ENCODE data around the gene BNC2.
"Not testable (repeated sequence)": the region's sequence is repeated elsewhere in the genome, so short reads cannot be mapped to it uniquely, and the experiment has no call there.

BNC2 gene, protein sequence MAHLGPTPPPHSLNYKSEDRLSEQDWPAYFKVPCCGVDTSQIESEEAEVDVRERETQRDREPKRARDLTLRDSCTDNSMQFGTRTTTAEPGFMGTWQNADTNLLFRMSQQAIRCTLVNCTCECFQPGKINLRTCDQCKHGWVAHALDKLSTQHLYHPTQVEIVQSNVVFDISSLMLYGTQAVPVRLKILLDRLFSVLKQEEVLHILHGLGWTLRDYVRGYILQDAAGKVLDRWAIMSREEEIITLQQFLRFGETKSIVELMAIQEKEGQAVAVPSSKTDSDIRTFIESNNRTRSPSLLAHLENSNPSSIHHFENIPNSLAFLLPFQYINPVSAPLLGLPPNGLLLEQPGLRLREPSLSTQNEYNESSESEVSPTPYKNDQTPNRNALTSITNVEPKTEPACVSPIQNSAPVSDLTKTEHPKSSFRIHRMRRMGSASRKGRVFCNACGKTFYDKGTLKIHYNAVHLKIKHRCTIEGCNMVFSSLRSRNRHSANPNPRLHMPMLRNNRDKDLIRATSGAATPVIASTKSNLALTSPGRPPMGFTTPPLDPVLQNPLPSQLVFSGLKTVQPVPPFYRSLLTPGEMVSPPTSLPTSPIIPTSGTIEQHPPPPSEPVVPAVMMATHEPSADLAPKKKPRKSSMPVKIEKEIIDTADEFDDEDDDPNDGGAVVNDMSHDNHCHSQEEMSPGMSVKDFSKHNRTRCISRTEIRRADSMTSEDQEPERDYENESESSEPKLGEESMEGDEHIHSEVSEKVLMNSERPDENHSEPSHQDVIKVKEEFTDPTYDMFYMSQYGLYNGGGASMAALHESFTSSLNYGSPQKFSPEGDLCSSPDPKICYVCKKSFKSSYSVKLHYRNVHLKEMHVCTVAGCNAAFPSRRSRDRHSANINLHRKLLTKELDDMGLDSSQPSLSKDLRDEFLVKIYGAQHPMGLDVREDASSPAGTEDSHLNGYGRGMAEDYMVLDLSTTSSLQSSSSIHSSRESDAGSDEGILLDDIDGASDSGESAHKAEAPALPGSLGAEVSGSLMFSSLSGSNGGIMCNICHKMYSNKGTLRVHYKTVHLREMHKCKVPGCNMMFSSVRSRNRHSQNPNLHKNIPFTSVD

DNA sequence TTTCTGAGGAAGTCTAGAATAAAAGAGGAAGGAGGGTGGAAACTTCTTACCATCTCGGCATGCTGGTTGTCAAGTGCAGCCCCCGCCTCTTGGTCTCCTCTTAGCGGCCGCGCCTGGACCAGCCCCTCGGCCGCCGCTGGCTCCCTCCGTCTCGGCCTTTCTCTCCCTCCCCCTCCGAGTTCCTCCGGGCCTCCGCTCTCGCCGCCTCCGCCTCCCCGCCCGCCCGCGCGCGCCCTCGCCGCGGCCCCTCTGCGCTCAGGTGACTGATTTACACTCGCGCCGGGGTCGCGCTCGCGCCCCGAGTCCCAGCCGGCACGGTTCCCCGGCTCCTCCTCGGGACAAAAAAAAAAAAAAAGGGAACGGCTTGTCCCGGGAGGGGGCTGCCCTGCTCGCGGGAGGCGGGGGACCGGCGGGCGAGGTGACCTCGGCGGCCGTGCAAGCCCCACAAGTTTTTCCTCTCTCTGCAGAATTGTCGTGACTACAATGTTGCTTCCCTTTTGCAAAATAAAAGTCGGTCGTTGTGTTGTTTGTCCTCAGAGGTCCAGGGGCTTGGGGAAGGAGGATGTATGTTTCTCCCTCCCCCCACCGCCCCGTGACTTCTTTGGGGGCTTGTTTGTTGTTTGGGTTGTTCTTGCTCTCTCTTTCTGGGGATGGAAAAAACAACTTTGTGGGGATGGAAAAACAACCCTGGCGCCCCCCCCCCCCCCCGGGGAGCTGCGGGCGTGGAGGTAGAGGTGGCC lies at the start of gene BNC2:
Gene BNC2, minus strand, starts transcription at position 75 of the 740 bp plus-strand sequence. Its CDS starts 22 bp downstream, at position 53.
- DNase-seq: no peak

DNA sequence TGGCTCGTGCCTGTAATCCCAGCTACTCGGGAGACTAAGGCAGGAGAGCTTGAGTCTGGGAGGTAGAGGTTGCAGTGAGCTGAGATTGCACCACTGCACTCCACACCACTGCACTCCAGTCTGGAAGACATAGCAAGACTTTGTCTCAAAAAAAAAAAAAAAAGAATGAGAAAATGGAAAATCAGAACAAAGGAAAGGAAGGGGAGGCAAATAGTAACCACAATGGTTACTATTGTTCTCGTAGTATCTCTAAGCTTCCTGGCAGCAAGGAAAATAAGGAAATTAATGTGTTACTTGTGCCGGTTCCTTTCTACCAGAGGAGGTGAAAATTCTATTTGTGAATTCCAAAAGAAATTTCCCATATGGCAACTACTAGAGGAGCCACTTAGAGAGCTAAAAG lies 48.5 kb upstream of the BNC2 start:
- no peak for DNase-seq

DNA sequence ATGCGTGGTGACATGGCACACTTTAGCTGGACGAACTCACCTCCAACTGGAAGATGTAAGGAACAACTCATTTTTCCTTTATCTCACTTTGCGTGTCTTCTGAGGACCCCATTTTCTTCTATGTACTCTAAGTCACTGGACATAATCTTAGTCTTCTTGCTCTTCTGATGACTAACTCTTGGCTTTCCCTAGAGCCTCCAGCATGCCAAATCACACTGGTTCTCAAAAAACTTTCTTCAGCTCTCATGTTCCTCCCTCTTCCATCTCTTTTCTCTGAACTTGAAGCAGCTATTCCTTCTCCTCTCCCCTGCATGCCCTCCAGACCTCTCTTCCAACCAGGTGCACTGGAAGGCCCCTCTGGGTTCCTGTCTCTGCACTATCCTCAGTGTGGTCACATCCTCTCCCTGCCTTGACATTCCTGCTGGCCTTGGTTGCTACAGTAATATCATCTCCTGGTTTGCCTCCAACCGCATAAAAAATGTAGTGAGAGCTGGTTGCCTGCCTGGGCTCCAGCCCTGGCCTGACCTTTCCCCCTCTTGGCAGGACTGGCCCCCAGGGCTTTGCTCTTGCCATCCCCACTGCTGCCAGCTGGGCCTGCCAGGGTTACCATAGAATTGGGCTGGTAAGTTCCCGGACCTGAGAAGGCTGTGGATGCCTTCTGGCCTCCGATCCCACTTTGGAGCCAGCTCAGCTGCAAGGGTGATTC lies 44.8 kb upstream of the BNC2 start:
- no peak for DNase-seq

DNA sequence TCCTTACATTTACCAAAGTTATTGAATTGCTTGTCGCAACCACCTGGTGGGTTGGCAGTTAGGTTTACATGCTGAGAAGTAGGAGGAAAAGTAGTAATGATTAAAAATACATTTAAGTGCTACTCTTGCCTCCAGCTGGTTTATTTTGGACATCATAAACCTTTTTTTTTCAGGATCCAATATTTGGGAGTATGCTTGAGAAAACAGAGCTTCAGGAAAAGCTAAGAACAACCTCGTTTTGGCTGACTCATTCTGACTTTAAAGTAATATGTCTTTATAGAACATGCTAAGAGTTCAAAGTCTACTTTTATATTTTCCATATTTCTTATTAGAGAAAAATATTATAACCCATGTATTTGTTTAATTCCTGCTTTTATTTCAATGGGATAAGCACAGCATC lies 41.7 kb upstream of the BNC2 start:
- no peak for DNase-seq

DNA sequence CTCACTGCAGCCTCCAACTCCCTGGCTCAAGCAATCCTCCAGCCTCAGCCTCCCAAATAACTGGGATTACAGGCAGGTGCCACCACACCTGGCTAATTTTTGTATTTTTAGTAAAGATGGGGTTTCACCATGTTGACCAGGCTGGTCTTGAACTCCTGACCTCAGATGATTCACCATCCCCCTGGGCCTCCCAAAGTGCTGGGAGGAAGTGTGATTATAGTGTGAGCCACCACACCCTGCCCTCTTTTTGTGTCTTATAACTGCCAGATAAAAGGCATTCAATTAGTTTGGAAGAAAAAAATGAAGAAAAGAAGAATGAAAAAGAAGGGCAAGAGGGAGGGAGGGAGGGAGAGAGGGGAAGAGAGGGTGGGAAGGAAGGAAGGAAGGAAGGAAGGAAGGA lies 37.7 kb upstream of the BNC2 start:
- DNase-seq: not testable (repeated sequence)

DNA sequence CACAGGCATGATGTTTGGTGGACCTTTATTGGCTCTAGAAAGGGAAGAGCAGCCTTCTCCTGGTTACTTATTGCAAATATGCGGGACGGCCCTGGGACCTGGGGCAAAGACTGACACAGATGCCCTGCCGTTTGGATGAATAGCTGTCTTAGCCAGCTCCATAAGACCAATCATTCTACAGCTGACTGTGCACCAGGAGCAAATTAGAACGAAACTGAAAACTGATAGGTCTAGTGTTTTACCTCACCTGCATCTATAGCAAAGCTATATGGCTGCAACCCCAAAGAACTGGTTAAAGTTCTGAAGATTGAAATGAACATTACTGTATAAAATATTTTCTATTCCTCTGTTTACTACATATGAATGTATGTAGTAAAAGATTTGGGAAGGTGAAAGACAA lies 34.2 kb upstream of the BNC2 start:
- no peak for DNase-seq

DNA sequence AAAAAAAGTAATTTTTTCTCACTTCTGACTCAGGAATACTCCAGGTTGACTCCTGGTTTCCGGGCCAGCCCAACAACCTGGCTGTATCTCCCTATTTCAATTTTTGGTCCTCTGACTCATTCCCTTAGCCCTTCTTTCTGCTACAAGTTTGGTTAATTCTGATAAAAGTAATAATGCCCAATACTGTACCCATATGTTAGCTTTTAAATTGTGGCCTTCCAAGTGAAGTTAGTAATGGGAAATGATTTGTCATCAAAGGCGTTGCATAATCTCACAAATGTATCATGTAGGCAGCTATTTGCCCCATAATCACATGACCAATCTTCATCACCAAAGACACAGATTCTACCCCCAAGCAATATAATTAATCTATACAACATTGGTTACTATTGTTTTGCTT lies 31.1 kb upstream of the BNC2 start:
- no peak for DNase-seq

DNA sequence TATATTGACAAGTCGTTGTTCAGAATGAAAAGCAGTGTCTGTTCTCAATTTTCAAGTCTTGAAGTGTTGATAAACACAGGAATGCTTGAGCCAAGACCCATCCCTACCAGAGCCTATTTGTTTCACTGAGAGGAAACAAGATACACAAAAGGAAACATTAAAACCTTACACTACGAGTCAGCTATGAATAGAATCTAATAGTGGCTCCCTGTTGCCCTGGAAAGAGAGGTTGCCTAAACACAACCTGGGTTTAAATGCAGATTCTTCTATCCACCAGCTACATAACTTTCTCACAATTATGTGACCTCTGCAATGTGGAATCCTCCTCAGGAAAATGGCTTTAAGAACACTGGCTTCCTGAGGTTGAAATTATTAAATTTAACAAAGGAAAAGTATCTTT lies 29.1 kb upstream of the BNC2 start:
- DNase-seq: no peak

DNA sequence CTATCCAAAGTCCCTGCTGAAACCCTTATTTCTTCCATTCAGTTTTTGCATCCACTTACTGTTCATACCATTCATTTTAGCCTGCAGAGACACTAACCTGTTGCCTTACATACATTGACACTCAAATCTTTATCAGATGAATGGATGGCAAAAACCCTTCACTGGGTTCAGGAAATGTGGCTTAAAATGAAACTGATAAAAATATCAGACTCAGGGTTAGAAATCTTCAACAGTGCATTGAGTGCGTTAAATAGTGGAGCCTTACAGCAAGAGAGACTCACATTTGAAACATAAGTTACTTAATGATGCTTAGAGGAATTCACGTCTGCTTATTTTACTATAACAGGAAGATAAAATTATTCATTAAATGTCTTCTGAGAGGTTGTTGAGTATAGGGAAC lies 28.0 kb upstream of the BNC2 start:
- no peak for DNase-seq

DNA sequence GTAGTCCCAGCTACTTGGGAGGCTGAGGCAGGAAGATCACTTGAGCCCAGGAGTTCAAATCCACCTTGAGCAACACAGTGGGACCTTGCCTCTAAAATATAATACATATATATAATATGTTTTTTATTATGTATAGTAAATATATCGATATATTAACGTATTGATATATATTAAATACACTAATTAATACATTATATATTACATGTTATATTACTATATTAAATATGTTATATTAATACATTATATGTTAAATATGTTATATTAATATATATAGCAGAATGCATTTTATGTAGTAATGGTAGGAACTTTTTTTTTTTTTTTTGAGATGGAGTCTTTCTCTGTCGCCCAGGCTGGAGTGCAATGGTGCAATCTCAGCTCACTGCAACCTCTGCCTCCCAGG lies 18.1 kb upstream of the BNC2 start:
- no peak for DNase-seq

DNA sequence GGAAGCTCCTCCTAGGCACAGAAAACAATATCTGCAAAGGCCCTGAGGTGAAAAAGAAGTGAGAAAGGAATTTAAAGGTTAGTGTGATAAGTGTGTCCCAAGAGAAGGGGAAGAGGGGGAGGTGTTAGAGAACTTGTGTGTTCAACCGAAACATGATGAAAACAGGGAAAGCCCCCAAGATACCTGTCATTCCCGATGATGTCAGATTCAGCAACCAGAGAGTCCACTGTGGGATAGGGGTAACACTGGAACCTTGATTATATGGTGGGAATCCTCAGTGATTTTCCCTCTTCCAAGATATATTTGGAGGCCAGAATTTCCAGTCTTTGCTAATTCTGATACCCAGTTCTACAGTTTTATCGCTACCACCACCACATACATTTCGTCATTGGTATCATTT lies 15.5 kb upstream of the BNC2 start:
- DNase-seq: no peak

DNA sequence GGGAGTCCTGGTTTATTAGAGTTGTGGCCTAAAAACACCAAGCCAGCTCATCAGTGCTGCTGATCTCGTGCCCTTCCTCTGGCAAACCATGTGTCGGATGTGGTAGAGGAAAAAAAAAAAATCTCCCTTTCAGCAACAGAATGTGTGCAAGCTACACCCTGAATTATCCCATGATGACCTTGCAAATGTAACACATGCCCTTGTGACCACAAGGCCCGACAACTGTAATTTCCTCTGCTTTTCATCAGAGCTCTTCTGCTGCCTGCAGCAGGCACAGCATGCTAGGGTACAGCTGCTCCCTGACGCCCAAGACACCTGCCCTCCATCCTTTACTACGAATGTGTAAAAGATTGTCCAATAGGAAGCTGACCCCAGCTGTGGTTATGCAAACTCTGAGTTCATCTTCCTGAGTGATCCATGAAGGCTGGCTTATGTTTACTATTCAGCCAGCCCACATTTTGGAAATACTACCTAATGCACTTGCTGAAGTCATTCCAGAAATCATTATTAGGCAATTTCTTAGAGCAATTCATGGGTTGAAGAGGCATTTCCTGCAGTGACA lies 14.6 kb upstream of the BNC2 start:
- DNase-seq: no peak

DNA sequence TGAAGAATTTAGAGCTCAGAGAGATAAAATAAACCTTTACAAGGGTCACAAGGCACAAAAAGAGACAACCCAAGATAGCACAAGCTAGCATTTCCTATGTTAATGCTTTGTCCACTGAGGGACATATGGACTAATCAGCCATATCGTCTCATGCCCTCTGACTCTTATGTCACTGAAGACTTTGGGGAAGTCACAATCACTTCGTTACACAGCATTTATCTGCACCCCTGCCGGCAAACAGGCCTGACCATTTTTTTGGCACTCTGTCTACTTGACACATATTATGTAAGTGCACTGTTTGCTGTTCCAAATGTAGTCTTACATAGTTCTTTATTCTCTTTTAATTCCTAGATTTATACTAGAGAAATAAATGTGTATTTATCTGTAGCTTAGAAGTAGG lies 13.9 kb upstream of the BNC2 start:
- no peak for DNase-seq

DNA sequence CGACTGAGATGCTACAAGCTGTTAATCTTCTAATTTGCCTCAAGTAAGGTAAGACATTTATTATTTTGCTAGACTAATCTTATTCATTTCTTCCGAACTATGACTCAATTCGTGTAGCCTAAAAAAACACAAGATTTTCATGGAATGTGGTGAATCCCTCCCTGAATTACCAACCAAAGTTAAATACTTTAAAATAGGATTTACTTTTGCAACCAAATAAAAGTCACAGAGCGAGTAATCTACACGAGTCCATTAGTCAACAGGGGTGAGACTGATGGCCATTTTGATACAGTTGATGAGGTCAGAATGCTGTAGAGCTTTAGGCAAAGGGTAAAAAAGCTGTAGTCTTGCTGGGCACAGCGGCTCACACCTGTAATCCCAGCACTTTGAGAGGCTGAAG lies 13.1 kb upstream of the BNC2 start:
- no peak for DNase-seq

DNA sequence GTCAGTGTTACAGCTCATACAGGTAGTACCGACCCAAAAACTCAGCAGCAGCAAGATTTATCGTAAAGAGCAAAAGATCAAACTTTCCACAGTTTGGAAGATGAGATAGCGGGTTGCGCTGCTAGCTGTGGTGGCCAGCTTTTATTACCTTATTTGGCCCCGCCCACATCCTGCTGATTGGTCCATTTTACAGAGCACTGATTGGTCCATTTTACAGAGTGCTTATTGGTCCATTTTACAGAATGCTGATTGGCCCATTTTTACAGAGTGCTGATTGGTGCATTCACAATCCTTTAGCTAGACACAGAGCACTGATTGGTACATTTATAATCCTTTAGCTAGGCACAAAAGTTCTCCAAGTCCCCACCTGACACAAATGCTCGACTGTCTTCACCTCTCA lies 12.0 kb upstream of the BNC2 start:
- DNase-seq: not testable (repeated sequence)

DNA sequence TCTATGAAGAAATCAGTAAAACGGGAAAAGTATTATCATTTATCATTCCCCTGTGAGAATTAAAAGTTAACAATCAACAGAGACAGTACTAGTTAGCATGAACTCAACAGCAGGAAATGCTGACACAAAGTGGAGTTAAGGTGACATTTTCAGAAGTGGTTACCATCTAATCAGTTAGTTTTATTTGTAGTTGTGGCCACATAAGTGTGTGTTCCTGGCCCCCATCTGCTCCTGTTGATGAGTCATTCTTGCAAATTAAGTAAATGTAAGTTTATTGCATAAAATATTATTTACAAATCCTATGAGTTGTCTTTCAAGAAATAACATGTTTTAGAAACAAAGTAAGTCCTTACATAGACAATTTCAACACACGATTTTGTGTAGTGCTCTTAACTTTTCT lies 8.9 kb upstream of the BNC2 start:
- DNase-seq: no peak

DNA sequence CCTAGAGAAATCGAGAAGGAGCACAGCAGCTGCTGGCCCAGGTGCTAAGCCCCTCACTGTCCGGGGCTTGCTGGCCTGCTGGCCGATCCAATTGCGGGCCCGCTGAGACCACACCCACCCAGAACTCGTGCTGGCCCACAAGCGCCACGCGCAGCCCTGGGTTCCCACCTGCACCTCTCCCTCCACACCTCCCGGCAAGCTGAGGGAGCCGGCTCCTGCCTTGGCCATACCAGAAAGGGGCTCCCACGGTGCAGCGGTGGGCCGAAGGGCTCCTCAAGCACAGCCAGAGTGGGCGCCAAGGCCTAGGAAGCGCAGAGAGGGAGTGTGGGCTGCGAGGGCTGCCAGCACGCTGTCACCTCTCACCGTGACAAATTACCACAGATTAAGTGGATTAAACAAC lies 6.8 kb upstream of the BNC2 start:
- DNase-seq: no peak

DNA sequence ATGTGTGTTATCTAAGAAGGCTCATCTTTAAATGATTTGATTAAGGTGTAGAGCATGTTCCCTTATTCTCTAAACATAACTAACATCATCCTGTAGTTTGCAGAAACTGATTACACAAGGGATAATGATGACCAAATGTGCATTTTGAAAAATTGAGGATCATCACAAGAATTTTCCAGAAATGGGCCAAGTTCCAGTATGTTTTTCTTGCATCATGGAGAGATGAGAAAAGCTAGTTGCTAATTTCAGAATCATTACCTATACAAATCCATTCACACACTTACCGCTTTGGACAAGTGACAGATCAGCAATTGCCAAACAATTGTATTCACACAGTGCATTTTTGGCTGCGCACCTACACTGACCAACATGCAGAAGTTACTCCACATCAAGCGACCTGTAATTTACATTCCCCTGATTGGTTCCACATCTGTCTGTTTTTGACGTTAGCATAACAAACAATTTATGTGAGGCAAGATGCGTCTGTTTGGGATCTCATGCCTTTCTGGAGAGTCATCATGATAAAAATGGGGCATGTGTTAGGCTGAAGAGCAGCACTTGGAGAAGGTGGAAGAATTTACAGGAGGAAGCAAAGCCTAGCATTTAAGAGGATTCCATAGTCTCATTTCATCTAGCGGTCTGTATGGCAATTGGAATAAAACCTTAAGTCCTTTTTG lies 2.8 kb upstream of the BNC2 start:
- no peak for DNase-seq

DNA sequence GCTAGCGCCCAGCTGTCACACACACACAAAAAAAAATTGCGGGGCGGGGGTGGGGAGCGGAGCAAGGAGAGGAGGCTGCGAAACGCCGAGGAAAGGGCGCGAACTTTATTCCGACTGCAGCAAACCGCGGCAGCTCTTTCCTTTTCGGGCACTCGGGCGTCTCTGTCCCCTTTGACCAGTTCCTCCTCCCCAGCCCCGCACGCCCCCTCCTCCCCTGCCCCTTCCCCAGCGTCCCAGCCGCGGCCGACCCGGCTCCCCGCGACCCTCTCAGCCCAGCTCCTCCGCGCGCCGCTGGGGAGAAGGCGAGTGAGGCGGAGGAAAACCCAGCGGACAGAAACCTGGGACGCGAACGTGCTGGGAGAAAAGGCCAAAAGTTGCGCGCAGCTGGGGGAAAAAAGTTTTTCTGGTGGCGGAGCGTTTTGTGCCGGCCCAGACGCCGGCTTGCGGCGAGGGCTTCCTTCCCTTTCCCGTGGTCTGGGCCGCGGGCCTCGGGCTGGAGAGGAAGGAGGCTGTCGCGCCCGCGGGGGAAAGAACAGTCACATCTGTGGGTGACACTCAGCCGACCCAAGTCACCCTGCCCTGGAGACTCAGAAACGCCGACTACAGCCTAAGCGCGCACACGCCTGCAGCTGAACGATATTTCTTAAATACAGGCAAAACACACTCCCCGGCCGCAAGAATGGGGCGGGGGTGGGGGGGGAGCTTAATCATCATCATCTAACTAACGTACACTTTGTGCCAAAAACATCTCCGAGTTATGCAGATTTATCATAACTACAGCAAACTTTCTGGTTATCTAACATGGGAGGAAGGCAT lies 1.1 kb upstream of the BNC2 start:
- DNase-seq: peak; percentile 7

DNA sequence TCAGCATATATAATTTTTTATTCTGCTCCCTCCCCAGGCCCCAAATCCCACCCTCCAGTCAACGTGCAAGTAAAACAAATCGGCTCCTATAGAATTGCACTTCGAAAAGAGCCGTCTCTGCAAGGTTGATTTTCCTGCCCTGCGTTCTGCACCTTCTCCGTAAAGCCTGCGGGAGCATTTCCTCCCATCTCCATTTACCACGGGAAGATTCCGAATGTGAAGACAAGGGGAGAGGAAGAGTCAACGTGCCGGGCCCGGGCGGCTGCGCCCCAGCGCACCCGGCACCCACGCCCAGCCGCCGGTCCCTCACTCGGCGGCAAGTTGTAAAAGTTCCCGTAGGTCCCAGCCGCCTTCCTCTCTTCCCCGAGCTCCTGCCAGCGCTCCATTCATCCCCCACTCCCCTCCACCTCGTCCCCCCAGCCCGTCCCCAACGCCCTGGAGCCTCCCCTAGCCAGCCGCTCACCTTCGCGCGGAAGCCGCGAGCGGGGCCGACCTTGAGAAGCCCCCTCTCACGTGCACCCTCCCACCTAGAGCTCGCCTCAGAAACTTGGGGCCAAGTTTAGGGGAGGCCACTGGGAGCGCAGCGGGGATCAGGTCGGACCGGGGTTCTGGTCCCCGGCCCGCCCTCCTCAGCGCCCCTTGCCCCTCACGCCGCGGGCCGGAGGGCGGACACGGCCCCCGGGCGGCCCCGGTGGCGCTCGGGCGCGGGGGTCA lies 431 bp downstream of the BNC2 start:
- DNase-seq: no peak

Measured in CD4-positive, alpha-beta T cell treated with Interleukin-4 for 4 hours (primary cell).